Activated CD8-positive, alpha-beta T cell treated with anti-CD3 and anti-CD28 coated beads for 36 hours (primary cell): Measurements from ENCODE around the gene DDX47. TPM values are rescaled to one million over a fixed set of nuclear protein-coding genes. Genes with fewer than 3 reads are reported as not detected.

Experiments used
- ATAC-seq: fragments of 200-7000 bp; cut with Tn5 transposase; one replicate; pipeline ENCODE4 v1.10.0; 2021; ENCODE audit warnings: mild to moderate bottlenecking, moderate library complexity
- CTCF ChIA-PET: fragments of 350-600 bp; sonication (Branson Sonifier 250); formaldehyde crosslinking; loops from one replicate; lab custom pipeline; 2021; ENCODE audit warnings: antibody characterized with exemption; lab: Charles Lee
- POLR2A ChIA-PET: fragments of 350-600 bp; sonication (Branson Sonifier 250); formaldehyde crosslinking; loops from one replicate; lab custom pipeline; 2021; ENCODE audit warnings: antibody characterized with exemption; lab: Charles Lee
- DNase-seq: peaks from one replicate; pipeline ENCODE4 v3.0.0-alpha.2; 2020
- H3K27ac Mint-ChIP-seq: one replicate; pipeline ENCODE4 v1.8.0; 2021; ENCODE audit warnings: mild to moderate bottlenecking, mixed read lengths
- H3K27me3 Mint-ChIP-seq: one replicate; pipeline ENCODE4 v1.8.0; 2021; ENCODE audit warnings: mixed read lengths
- H3K36me3 Mint-ChIP-seq: one replicate; pipeline ENCODE4 v1.8.0; 2021; ENCODE audit warnings: low read depth, mixed read lengths
- H3K4me1 Mint-ChIP-seq: one replicate; pipeline ENCODE4 v1.8.0; 2021; ENCODE audit warnings: low read depth, mixed read lengths
- H3K4me3 Mint-ChIP-seq: one replicate; pipeline ENCODE4 v1.8.0; 2021; ENCODE audit warnings: mild to moderate bottlenecking, moderate library complexity, mixed read lengths
- H3K9me3 Mint-ChIP-seq: one replicate; pipeline ENCODE4 v1.8.0; 2021; ENCODE audit warnings: mixed read lengths
- CTCF ChIP-seq: fragments of 200-600 bp; IDR thresholded peaks from one replicate; pipeline ENCODE4 v1.8.0; 2022; ENCODE audit warnings: antibody characterized with exemption, mild to moderate bottlenecking
- intact Hi-C: fragments of 100-400 bp; cut with micrococcal nuclease; formaldehyde crosslinking; loops from one replicate; pipeline ENCODE4 v1.10.0; 2022
- total RNA-seq, 2 experiments: library from RNA; stranded (reverse); gene quantifications; one replicate each; pipeline ENCODE4 v1.2.3, GENCODE V29; 2021

DDX47 gene
- total RNA-seq, 2 experiments from 2014 or later = 86.0 to 96.9 TPM

- no peak overlapping the region for H3K4me3 Mint-ChIP-seq
- DNase-seq (no peak), ATAC-seq (no peak)
- no peak overlapping the region for H3K27ac Mint-ChIP-seq
- intact Hi-C loops = no loop called here
- ChIA-PET CTCF (interaction anchor here (1.7 to 11.5 kb wide), 2 partner anchors 10 to 17 kb away, joined by 5 to 108 read pairs; partner anchors contain the start of gene APOLD1), POLR2A (no interaction called here)
- no peaks in the 10 kb centered on the region for H3K36me3 Mint-ChIP-seq
- TF ChIP-seq CTCF = no peak
- no peaks in the 10 kb centered on the region for H3K27me3 Mint-ChIP-seq
- peaks cover 9% of the 10 kb centered on the region for H3K4me1 Mint-ChIP-seq
- no peaks in the 10 kb centered on the region for H3K9me3 Mint-ChIP-seq
Observed at GRCh38 chr12:12796928-12797793, 16.0 kb upstream of the DDX47 start.

GRCh38 chr12:12797794-12798152, 15.4 kb upstream of the DDX47 start:
- ChIA-PET CTCF (interaction anchor here (1.0 to 11.5 kb wide), 3 partner anchors 10 to 16 kb away, joined by 3 to 108 read pairs (median 5); partner anchors contain the start of gene APOLD1), POLR2A (no interaction called here)
- DNase-seq (no peak), ATAC-seq (no peak)
- H3K9me3 Mint-ChIP-seq = no peaks in the 10 kb centered on the region
- intact Hi-C loops = no loop called here
- H3K4me3 Mint-ChIP-seq = no peak overlapping the region
- peaks cover 12% of the 10 kb centered on the region for H3K4me1 Mint-ChIP-seq
- no peaks in the 10 kb centered on the region for H3K36me3 Mint-ChIP-seq
- TF ChIP-seq CTCF = no peak
- no peaks in the 10 kb centered on the region for H3K27me3 Mint-ChIP-seq
- no peak overlapping the region for H3K27ac Mint-ChIP-seq

- Mint-ChIP-seq H3K27me3 (no peaks in the 10 kb centered on the region), H3K4me3 (no peak overlapping the region), H3K9me3 (no peaks in the 10 kb centered on the region), H3K36me3 (no peaks in the 10 kb centered on the region), H3K27ac (no peak overlapping the region), H3K4me1 (peaks cover 18% of the 10 kb centered on the region)
- POLR2A ChIA-PET = no interaction called here
- no peak for ATAC-seq
- intact Hi-C loops = no loop called here
- no peak for DNase-seq
- TF ChIP-seq CTCF = no peak
- CTCF ChIA-PET = interaction anchor here (1.0 to 11.5 kb wide), 3 partner anchors 11 to 15 kb away, joined by 3 to 108 read pairs (median 5); partner anchors contain the start of gene APOLD1
Observed at GRCh38 chr12:12798480-12798879, 14.7 kb upstream of the DDX47 start.

GRCh38 chr12:12799163-12799920, 13.8 kb upstream of the DDX47 start:
- ChIA-PET POLR2A (no interaction called here), CTCF (interaction anchor here (11.5 kb wide), 1 partner anchor 12 kb away, joined by 108 read pairs; the partner anchor contains the start of gene APOLD1)
- H3K27me3 Mint-ChIP-seq = no peaks in the 10 kb centered on the region
- no peak overlapping the region for H3K4me3 Mint-ChIP-seq
- no peaks in the 10 kb centered on the region for H3K9me3 Mint-ChIP-seq
- H3K4me1 Mint-ChIP-seq = peaks cover 24% of the 10 kb centered on the region
- no peak for TF ChIP-seq CTCF
- H3K36me3 Mint-ChIP-seq = no peaks in the 10 kb centered on the region
- no peak overlapping the region for H3K27ac Mint-ChIP-seq
- intact Hi-C loops = no loop called here
- DNase-seq (no peak), ATAC-seq (no peak)
